AG10803 (cell line): Measurements from ENCODE around the gene TBC1D8.

Experiments used
- DNase-seq: peaks from one replicate; pipeline ENCODE4 v3.0.0; 2010; ENCODE audit warnings: low read depth
- H3K4me3 ChIP-seq: 2 replicates; pipeline ENCODE4 v1.5.1; 2011; ENCODE audit warnings: mild to moderate bottlenecking, low read length, control low read depth
- TF ChIP-seq, protein P1 (sequence below): conservative IDR thresholded peaks from 2 replicates; pipeline ENCODE4 v1.5.1; 2011; ENCODE audit warnings: mild to moderate bottlenecking, low read length, control low read depth, inconsistent platforms

The TBC1D8 gene

DNA sequence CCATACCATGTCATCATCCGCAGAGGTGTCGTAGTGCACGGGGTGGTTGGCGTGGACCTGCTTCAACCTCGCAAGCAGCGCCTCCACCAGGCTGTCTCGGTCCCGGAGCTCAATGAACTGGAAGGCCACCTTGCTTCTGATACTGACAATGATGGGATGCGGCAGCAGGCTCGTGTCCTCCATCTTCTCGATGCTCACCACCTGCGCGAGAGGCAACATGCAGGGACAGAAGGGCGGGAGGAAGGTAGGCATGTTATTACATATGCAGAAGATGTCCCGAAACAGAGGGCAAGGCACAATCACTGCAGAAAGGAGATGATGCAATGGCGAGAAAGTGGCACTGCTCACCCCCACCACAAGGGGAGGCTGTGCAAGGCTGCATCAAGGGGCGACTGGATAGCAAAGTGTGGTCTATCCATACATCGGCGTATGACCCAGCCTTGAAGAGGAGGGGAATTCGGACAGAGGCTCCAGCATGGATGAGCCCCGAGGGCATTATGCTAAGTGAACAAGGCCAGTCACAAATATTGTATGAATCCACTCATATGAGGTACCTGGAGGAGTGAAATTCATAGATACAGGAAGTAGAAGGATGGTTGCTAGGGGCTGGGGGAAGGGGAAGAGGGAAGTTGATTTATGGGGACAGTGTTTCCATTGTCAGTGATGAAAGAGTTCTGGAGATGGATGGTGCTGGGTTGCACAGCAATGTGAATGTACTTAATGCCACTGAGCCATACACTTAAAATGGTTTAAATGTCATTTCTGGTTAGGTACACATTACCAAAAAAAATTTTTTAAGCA is 112.5 kb downstream of the TBC1D8 start:
- H3K4me3 ChIP-seq: no peak overlapping the region
- TF ChIP-seq, protein P1, sequence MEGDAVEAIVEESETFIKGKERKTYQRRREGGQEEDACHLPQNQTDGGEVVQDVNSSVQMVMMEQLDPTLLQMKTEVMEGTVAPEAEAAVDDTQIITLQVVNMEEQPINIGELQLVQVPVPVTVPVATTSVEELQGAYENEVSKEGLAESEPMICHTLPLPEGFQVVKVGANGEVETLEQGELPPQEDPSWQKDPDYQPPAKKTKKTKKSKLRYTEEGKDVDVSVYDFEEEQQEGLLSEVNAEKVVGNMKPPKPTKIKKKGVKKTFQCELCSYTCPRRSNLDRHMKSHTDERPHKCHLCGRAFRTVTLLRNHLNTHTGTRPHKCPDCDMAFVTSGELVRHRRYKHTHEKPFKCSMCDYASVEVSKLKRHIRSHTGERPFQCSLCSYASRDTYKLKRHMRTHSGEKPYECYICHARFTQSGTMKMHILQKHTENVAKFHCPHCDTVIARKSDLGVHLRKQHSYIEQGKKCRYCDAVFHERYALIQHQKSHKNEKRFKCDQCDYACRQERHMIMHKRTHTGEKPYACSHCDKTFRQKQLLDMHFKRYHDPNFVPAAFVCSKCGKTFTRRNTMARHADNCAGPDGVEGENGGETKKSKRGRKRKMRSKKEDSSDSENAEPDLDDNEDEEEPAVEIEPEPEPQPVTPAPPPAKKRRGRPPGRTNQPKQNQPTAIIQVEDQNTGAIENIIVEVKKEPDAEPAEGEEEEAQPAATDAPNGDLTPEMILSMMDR: peak; percentile 47
- peak; percentile 11 for DNase-seq

- H3K4me3 ChIP-seq: no peak overlapping the region
- no peak for DNase-seq
- TF ChIP-seq, protein P1: no peak
Observed at GRCh38 chr2:101037161-101037755, 113.9 kb downstream of the TBC1D8 start.

DNA sequence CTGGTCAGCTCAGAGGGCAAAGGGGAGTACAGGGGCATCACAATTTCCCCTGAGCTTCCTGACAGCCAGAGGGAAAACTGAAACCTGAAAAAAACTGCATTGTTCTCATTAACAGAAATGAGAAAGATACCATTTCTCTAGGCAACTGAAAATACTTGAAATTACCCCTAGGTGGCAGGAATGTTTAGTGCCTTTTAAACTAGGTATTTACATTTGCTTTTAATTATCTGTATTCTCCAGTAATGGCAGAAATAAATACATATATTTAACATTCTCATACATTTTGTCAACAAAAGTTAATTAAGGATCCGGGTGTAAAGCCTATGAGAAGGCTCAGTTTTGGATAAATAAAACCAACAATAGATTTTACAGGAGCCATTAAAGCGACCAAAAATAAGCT is 114.6 kb downstream of the TBC1D8 start:
- TF ChIP-seq, protein P1: peak; percentile 73
- no peak overlapping the region for H3K4me3 ChIP-seq
- peak; percentile 52 for DNase-seq

- no peak overlapping the region for H3K4me3 ChIP-seq
- TF ChIP-seq, protein P1: no peak
- no peak for DNase-seq
Observed at GRCh38 chr2:101032084-101032776, 119.0 kb downstream of the TBC1D8 start.

DNA sequence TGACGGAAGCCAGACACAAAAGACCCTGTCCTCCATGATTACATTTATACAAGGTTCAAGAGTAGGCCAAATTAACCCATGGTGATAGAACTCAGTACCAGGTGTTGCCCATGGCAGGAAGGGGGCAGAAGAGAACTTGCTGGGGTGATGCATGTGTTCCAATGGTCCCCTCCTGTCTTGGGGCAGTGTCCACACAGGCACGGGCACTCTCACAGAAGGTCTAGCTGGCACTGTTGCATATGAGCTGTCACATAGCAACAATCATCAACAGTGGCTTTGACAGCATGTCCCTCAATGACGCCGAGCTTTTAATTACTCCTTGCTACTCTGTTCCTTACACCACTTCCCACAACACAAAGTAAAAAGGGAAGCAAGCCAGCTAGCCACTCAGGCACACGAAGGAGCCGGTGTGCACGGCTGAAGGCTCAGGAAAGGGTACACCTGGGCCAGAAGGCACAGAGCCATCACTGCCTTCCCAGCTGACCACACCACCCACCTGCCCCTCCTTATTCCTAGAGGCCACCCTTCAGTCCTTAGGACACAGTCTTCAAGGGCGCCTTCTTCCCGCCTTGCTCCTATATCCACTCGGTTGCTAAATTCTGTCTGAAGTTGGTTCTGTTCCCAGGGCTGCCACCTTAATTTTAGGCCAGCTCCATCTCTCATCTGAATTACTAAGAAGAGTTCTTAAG is 120.2 kb downstream of the TBC1D8 start:
- no peak for DNase-seq
- no peak overlapping the region for H3K4me3 ChIP-seq
- TF ChIP-seq, protein P1: no peak

GRCh38 chr2:101027852-101028251 is 123.3 kb downstream of the TBC1D8 start:
- TF ChIP-seq, protein P1: no peak
- DNase-seq: no peak
- no peak overlapping the region for H3K4me3 ChIP-seq
